NB4 (cell line): Measurements from ENCODE around the gene THUMPD2.

Source experiments
- DNase-seq: peaks from one replicate; pipeline ENCODE4 v3.0.0; 2010; ENCODE audit warnings: low read depth
- H3K4me3 ChIP-seq: one replicate; pipeline ENCODE4 v1.5.1; 2011; ENCODE audit warnings: mild to moderate bottlenecking, low read depth, low read length, moderate library complexity
- CTCF ChIP-seq: IDR thresholded peaks from one replicate; pipeline ENCODE4 v1.5.1; 2012; ENCODE audit warnings: low read depth, low read length
- MYC ChIP-seq: IDR thresholded peaks from 2 replicates; pipeline ENCODE4 v1.6.1; 2011; ENCODE audit warnings: low read depth, low read length
- POLR2A ChIP-seq: IDR thresholded peaks from 2 replicates; pipeline ENCODE4 v1.6.1; 2011; ENCODE audit warnings: mild to moderate bottlenecking; ENCODE audit not compliant: insufficient read length; ENCODE audit errors: extremely low read depth
- TF ChIP-seq, protein P1 (sequence below): IDR thresholded peaks from 2 replicates; pipeline ENCODE4 v1.6.1; 2011; ENCODE audit warnings: low read depth, low read length

Gene THUMPD2

DNA sequence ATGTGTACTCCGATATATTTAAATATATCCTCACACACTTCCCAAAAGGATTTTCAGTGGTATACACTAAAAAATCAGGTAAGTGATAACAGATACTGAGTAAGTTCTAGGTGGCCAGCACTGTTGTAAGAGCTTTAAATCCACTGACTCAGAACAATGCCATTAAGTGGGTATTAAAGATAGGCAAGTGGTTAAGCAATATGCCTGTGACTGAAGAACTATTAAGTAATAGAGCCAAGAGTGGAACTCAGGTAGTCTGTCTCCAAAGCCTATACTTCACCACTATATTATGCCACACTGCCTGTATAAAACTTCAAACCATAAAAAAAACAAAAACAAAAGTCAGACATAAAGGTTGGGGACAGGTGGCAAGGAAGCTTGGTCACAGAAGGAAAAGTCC is 37.2 kb downstream of the THUMPD2 start:
- no peak overlapping the region for H3K4me3 ChIP-seq
- TF ChIP-seq MYC, result no peak
- no peak for DNase-seq

DNA sequence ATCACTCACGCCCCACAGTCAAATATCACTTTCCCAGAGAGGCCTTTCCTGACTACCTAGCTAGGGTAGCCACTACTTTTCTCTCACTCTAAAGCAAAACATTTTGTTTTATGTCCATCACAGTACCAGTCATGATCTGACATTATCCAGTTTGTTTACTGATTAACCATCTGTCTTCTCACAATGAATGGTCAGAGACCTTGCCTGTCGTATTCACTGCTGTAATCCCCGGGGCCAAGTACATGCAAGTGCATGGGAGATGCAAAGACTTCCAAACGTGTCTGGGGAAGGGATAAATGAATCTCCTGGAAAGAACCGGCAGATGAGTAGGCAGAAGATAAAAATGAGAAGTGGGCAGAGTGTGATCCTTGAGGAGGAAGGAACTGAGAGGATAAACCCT is 39.7 kb downstream of the THUMPD2 start:
- no peak for TF ChIP-seq MYC
- TF ChIP-seq, protein P1, sequence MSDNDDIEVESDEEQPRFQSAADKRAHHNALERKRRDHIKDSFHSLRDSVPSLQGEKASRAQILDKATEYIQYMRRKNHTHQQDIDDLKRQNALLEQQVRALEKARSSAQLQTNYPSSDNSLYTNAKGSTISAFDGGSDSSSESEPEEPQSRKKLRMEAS, result no peak
- no peak for TF ChIP-seq CTCF
- no peak for TF ChIP-seq POLR2A
- H3K4me3 ChIP-seq, result no peak overlapping the region
- DNase-seq, result no peak

- TF ChIP-seq CTCF (no peak), POLR2A (no peak), MYC (no peak)
- TF ChIP-seq, protein P1, result no peak
- no peak for DNase-seq
Measured at GRCh38 chr2:39738936-39739335, 40.1 kb downstream of the THUMPD2 start.

DNA sequence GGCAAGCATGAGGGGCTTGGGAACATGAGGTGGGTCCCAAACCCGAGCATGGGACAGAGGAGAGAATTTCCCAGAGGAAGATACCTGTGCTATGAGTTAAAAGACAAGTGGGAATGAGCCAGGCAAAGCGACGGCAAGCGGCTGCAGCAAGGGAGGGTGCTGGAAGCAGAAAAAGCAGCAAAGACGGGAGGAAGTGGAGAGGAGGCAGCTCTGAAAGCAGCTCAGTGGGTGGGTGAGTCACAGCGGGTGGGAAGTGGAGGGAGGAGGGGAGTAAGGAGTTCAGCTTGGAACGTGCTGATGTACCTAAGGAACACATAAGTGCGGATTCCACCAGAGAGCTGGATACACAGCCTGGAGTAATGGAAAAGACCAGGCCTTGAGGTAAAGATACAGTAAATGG is 41.4 kb downstream of the THUMPD2 start:
- TF ChIP-seq MYC (no peak), POLR2A (no peak), CTCF (no peak)
- TF ChIP-seq, protein P1, result no peak
- no peak overlapping the region for H3K4me3 ChIP-seq

More at GRCh38 chr2:39738936-39739335, 40.1 kb downstream of the THUMPD2 start:
- H3K4me3 ChIP-seq, result no peak overlapping the region

GRCh38 chr2:39736640-39737039 is 42.4 kb downstream of the THUMPD2 start:
- TF ChIP-seq POLR2A (no peak), CTCF (no peak), MYC (no peak)
- TF ChIP-seq, protein P1, result no peak
- no peak overlapping the region for H3K4me3 ChIP-seq
- no peak for DNase-seq

More for the DNA sequence above, 41.4 kb downstream of the THUMPD2 start:
- DNase-seq, result no peak

- no peak for DNase-seq
- no peak overlapping the region for H3K4me3 ChIP-seq
- no peak for TF ChIP-seq CTCF
- no peak for TF ChIP-seq POLR2A
- TF ChIP-seq MYC, result no peak
- TF ChIP-seq, protein P1, result no peak
Measured at GRCh38 chr2:39735648-39736047, 43.4 kb downstream of the THUMPD2 start.
